ENCODE results near the gene RAB33B. TPM values are rescaled to one million over a fixed set of nuclear protein-coding genes. Genes with fewer than 3 reads are reported as not detected.

RAB33B gene
- total RNA-seq, 1 experiment from 2014 or later: 5.9 TPM

DNA sequence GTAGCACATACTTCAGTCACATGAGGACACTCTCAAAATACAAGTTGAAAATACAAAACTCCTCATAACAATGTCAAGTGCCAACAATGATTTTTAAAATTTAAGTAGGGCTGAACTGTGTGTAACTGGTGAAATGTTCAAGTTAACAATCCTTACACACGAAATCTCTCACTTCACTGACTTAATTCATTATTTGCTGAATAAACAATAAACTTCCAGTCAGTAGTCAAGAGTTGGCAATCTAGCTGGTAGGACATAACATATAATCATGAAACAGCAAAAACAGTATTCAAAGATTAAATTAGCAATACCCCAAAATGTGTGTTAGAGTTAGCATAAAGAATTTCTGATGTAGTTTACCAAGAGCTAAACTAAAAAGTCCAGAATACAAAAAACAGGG, 1.9 kb upstream of the RAB33B start:
- TF ChIP-seq, protein P1, sequence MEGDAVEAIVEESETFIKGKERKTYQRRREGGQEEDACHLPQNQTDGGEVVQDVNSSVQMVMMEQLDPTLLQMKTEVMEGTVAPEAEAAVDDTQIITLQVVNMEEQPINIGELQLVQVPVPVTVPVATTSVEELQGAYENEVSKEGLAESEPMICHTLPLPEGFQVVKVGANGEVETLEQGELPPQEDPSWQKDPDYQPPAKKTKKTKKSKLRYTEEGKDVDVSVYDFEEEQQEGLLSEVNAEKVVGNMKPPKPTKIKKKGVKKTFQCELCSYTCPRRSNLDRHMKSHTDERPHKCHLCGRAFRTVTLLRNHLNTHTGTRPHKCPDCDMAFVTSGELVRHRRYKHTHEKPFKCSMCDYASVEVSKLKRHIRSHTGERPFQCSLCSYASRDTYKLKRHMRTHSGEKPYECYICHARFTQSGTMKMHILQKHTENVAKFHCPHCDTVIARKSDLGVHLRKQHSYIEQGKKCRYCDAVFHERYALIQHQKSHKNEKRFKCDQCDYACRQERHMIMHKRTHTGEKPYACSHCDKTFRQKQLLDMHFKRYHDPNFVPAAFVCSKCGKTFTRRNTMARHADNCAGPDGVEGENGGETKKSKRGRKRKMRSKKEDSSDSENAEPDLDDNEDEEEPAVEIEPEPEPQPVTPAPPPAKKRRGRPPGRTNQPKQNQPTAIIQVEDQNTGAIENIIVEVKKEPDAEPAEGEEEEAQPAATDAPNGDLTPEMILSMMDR (IDR thresholded peaks at IDR 0.05; ENCODE audit: unreplicated experiment): no peak
- Mint-ChIP-seq H3K36me3 (ENCODE audit: insufficient read depth, unreplicated experiment) (peaks cover 42% of the 10 kb centered on the region), H3K27me3 (ENCODE audit: unreplicated experiment) (no peaks in the 10 kb centered on the region), H3K9me3 (ENCODE audit: low read depth, unreplicated experiment) (no peaks in the 10 kb centered on the region), H3K4me1 (ENCODE audit: low read depth, unreplicated experiment) (peaks cover 19% of the 10 kb centered on the region), H3K4me3 (ENCODE audit: low read depth, unreplicated experiment) (peak overlapping the region; percentile 96), H3K27ac (ENCODE audit: unreplicated experiment) (no peak overlapping the region)
- CTCF ChIA-PET: no interaction called here
- intact Hi-C loops (cut with micrococcal nuclease; ENCODE audit: unreplicated experiment): no loop called here
- BruUV-seq (replicated peaks): no TSS peak
- no peak for DNase-seq

- peaks cover 29% of the 10 kb centered on the region for H3K4me1 Mint-ChIP-seq (ENCODE audit: low read depth, unreplicated experiment)
- no peaks in the 10 kb centered on the region for H3K27me3 Mint-ChIP-seq (ENCODE audit: unreplicated experiment)
- TF ChIP-seq, protein P1 (IDR thresholded peaks at IDR 0.05; ENCODE audit: unreplicated experiment): peak; percentile 31
- peak overlapping the region; percentile 94 for H3K27ac Mint-ChIP-seq (ENCODE audit: unreplicated experiment)
- no TSS peak for BruUV-seq (replicated peaks)
- H3K4me3 Mint-ChIP-seq (ENCODE audit: low read depth, unreplicated experiment): peak overlapping the region; percentile 96
- intact Hi-C loops (cut with micrococcal nuclease; ENCODE audit: unreplicated experiment): no loop called here
- DNase-seq: peak; percentile 60
- H3K9me3 Mint-ChIP-seq (ENCODE audit: low read depth, unreplicated experiment): no peaks in the 10 kb centered on the region
- peaks cover 38% of the 10 kb centered on the region for H3K36me3 Mint-ChIP-seq (ENCODE audit: insufficient read depth, unreplicated experiment)
- CTCF ChIA-PET: interaction anchor here (1.3 kb wide), 1 partner anchor 44 kb away, joined by 3 read pairs; no protein-coding TSS in a partner anchor
These were observed 915 bp upstream of the RAB33B start for GRCh38 chr4:139453041-139453370.

DNA sequence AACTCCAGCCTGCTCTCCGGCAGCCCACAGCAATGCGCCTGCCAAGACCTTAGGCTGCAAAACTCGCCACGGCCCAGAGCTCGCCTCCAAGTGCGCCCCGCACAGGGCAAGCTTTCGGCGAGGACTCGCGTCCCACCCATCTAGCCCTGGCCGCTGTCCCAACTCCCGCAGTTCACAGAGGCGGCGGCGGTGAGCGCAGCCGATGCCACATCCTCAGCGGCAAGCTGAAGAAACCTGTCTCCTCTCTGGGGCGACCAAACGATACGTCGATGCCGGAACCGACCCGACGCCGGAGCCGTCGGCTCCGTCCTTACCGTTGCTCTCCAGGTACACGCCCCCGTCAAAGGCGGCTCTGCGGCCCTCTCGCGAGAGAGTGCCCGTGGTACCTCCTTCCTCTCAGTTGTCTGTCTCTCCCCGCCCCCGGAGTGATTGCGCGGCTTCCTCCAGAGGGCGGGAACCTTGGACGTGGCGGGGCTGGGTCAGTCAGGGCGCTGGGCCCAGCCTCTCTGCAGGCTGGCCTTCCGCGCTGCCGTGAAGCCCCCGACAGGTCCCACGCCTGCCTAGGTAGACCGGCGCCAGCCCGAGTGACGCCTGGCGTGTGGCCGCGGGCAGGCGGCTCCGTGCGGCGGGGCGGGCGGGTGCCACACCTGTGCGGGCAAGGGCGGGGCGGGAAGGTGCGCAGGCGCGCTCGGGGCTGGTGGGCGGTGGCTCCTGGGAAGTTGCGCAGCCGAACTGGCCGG, 380 bp upstream of the RAB33B start:
- TF ChIP-seq, protein P1 (IDR thresholded peaks at IDR 0.05; ENCODE audit: unreplicated experiment): peak; percentile 11
- H3K4me1 Mint-ChIP-seq (ENCODE audit: low read depth, unreplicated experiment): peaks cover 34% of the 10 kb centered on the region

DNA sequence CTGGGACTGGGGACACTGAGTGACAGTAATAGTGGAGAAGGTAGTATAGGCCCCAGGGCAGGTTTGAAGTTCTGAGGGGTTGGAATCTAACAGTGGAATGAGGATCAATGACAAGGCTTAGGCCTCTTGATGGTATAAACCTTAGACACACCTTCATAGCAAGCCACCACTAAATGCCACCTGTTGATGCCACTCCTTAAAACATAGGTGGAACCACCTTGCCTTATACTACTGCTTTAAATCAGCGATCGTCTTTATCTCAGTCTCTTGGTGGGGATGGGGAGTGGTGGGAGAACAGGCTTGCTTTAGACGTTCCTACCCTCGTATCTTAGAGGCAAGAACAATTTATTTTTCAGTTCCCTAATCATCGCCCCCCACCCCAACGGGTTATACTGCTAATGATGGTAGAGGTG, 1.2 kb downstream of the RAB33B start:
- no TSS peak for BruUV-seq (replicated peaks)
- Mint-ChIP-seq H3K27me3 (ENCODE audit: unreplicated experiment) (no peaks in the 10 kb centered on the region), H3K4me1 (ENCODE audit: low read depth, unreplicated experiment) (peaks cover 50% of the 10 kb centered on the region), H3K9me3 (ENCODE audit: low read depth, unreplicated experiment) (no peaks in the 10 kb centered on the region), H3K36me3 (ENCODE audit: insufficient read depth, unreplicated experiment) (peaks cover 43% of the 10 kb centered on the region), H3K4me3 (ENCODE audit: low read depth, unreplicated experiment) (peak overlapping the region; percentile 96), H3K27ac (ENCODE audit: unreplicated experiment) (peak overlapping the region; percentile 94)
- CTCF ChIA-PET: no interaction called here
- intact Hi-C loops (cut with micrococcal nuclease; ENCODE audit: unreplicated experiment): loop anchor here (5.0 kb wide), 1 partner anchor 42 kb away; no protein-coding TSS in a partner anchor
- no peak for DNase-seq
- TF ChIP-seq, protein P1 (IDR thresholded peaks at IDR 0.05; ENCODE audit: unreplicated experiment): no peak

More for the DNA sequence above, 380 bp upstream of the RAB33B start:
- Mint-ChIP-seq H3K4me3 (ENCODE audit: low read depth, unreplicated experiment) (peak overlapping the region; percentile 96), H3K9me3 (ENCODE audit: low read depth, unreplicated experiment) (no peaks in the 10 kb centered on the region), H3K36me3 (ENCODE audit: insufficient read depth, unreplicated experiment) (peaks cover 38% of the 10 kb centered on the region), H3K27ac (ENCODE audit: unreplicated experiment) (peak overlapping the region; percentile 94), H3K27me3 (ENCODE audit: unreplicated experiment) (no peaks in the 10 kb centered on the region)
- CTCF ChIA-PET: interaction anchor here (1.3 kb wide), 1 partner anchor 44 kb away, joined by 3 read pairs; no protein-coding TSS in a partner anchor
- intact Hi-C loops (cut with micrococcal nuclease; ENCODE audit: unreplicated experiment): no loop called here
- peak; percentile 93 for DNase-seq
- no TSS peak for BruUV-seq (replicated peaks)
